ENCODE results near the gene SLIT3.

Gene SLIT3

GRCh38 chr5:169253071-169253470 lies 47.9 kb downstream of the SLIT3 start:
- TF ChIP-seq CTCF (IDR thresholded peaks at IDR 0.05; ENCODE audit: low read depth, low read length, poor library complexity, severe bottlenecking) (no peak), EZH2phosphoT487 (IDR thresholded peaks at IDR 0.05; ENCODE audit: borderline replicate concordance, low read length) (no peak)
- no peaks in the 10 kb centered on the region for H3K9me3 ChIP-seq (ENCODE audit: control insufficient read depth, insufficient read depth, low read length)
- no peaks in the 10 kb centered on the region for H3K79me2 ChIP-seq (ENCODE audit: control insufficient read depth, low read length)
- no peak overlapping the region for H3K4me2 ChIP-seq (ENCODE audit: low read length)
- H3F3A ChIP-seq (ENCODE audit: control insufficient read depth, insufficient read depth) = no peaks in the 10 kb centered on the region
- H3K36me3 ChIP-seq (ENCODE audit: control insufficient read depth, low read length) = no peaks in the 10 kb centered on the region
- no peak overlapping the region for H3K27ac ChIP-seq (ENCODE audit: low read depth, low read length)
- no peaks in the 10 kb centered on the region for H4K20me1 ChIP-seq (ENCODE audit: control insufficient read depth, insufficient read depth, low read depth, low read length)
- H3K27me3 ChIP-seq (ENCODE audit: control insufficient read depth, low read length) = peaks cover 4% of the 10 kb centered on the region; the same call in 1 of the 2 replicates
- no peaks in the 10 kb centered on the region for H3K4me1 ChIP-seq (ENCODE audit: control insufficient read depth, low read length)
- H3K9me2 ChIP-seq (replicated peaks; ENCODE audit: control insufficient read depth, low read length) = no peaks in the 10 kb centered on the region
- no peak overlapping the region for H3K4me3 ChIP-seq (ENCODE audit: low read length)

- H3K4me3 ChIP-seq (ENCODE audit: low read length) = no peak overlapping the region
- peaks cover 4% of the 10 kb centered on the region; the same call in 1 of the 2 replicates for H3K27me3 ChIP-seq (ENCODE audit: control insufficient read depth, low read length)
- no peaks in the 10 kb centered on the region for H4K20me1 ChIP-seq (ENCODE audit: control insufficient read depth, insufficient read depth, low read depth, low read length)
- no peak overlapping the region for H3K4me2 ChIP-seq (ENCODE audit: low read length)
- H3K4me1 ChIP-seq (ENCODE audit: control insufficient read depth, low read length) = no peaks in the 10 kb centered on the region
- H3K9me2 ChIP-seq (replicated peaks; ENCODE audit: control insufficient read depth, low read length) = no peaks in the 10 kb centered on the region
- no peaks in the 10 kb centered on the region for H3K79me2 ChIP-seq (ENCODE audit: control insufficient read depth, low read length)
- H3K36me3 ChIP-seq (ENCODE audit: control insufficient read depth, low read length) = no peaks in the 10 kb centered on the region
- H3K27ac ChIP-seq (ENCODE audit: low read depth, low read length) = no peak overlapping the region
- no peaks in the 10 kb centered on the region for H3F3A ChIP-seq (ENCODE audit: control insufficient read depth, insufficient read depth)
- no peak for TF ChIP-seq CTCF (IDR thresholded peaks at IDR 0.05; ENCODE audit: low read depth, low read length, poor library complexity, severe bottlenecking)
- no peak for TF ChIP-seq EZH2phosphoT487 (IDR thresholded peaks at IDR 0.05; ENCODE audit: borderline replicate concordance, low read length)
- H3K9me3 ChIP-seq (ENCODE audit: control insufficient read depth, insufficient read depth, low read length) = no peaks in the 10 kb centered on the region
These were observed 49.4 kb downstream of the SLIT3 start for GRCh38 chr5:169251333-169252084.

GRCh38 chr5:169250887-169251286 lies 50.1 kb downstream of the SLIT3 start:
- Histone ChIP-seq H3K4me1 (ENCODE audit: control insufficient read depth, low read length) (no peaks in the 10 kb centered on the region), H3K27me3 (ENCODE audit: control insufficient read depth, low read length) (peaks cover 4% of the 10 kb centered on the region; the same call in 1 of the 2 replicates), H3K9me3 (ENCODE audit: control insufficient read depth, insufficient read depth, low read length) (no peaks in the 10 kb centered on the region), H3K79me2 (ENCODE audit: control insufficient read depth, low read length) (no peaks in the 10 kb centered on the region), H3K27ac (ENCODE audit: low read depth, low read length) (no peak overlapping the region), H3K4me2 (ENCODE audit: low read length) (no peak overlapping the region), H3K9me2 (replicated peaks; ENCODE audit: control insufficient read depth, low read length) (no peaks in the 10 kb centered on the region), H3F3A (ENCODE audit: control insufficient read depth, insufficient read depth) (no peaks in the 10 kb centered on the region), H4K20me1 (ENCODE audit: control insufficient read depth, insufficient read depth, low read depth, low read length) (no peaks in the 10 kb centered on the region), H3K4me3 (ENCODE audit: low read length) (no peak overlapping the region), H3K36me3 (ENCODE audit: control insufficient read depth, low read length) (no peaks in the 10 kb centered on the region)
- no peak for TF ChIP-seq CTCF (IDR thresholded peaks at IDR 0.05; ENCODE audit: low read depth, low read length, poor library complexity, severe bottlenecking)
- no peak for TF ChIP-seq EZH2phosphoT487 (IDR thresholded peaks at IDR 0.05; ENCODE audit: borderline replicate concordance, low read length)

Data from DOHH2 (cell line).